A673 (cell line): ENCODE measurements around the gene LPCAT1. TPM values are rescaled to one million over a fixed set of nuclear protein-coding genes. Genes with fewer than 3 reads are reported as not detected.

Source experiments
- BruUV-seq: library from RNA; stranded (reverse); fragments of 400-500 nt; replicated peaks from 2 replicates; lab custom pipeline; 2021; lab: Mats Ljungman, UMichigan
- CTCF ChIA-PET: fragments of 300-600 bp; sonication (Branson Sonifier 250); formaldehyde crosslinking; loops from one replicate; lab custom pipeline; 2022; ENCODE audit warnings: antibody characterized with exemption; lab: Charles Lee
- POLR2A ChIA-PET: fragments of 300-600 bp; sonication (Branson Sonifier 250); formaldehyde crosslinking; loops from one replicate; lab custom pipeline; 2022; ENCODE audit warnings: antibody characterized with exemption; ENCODE audit not compliant: low non-redundant PET; lab: Charles Lee
- DNase-seq: peaks from one replicate; pipeline ENCODE4 v3.0.0-alpha.2; 2015; ENCODE audit warnings: low spot score
- H3K27ac ChIP-seq: fragments of 200-600 bp; sonication (generic); 2 replicates; pipeline ENCODE4 v1.5.1; 2016; ENCODE audit warnings: mixed run types, low read depth, mild to moderate bottlenecking, mixed read lengths, antibody characterized with exemption, low read length; ENCODE audit not compliant: poor library complexity, severe bottlenecking
- H3K27me3 ChIP-seq: fragments of 200-600 bp; sonication (generic); replicated peaks from 2 replicates; pipeline ENCODE4 v1.6.1; 2017; ENCODE audit warnings: mixed run types, low read depth, mild to moderate bottlenecking, mixed read lengths, antibody characterized with exemption, low read length; ENCODE audit not compliant: insufficient read depth, poor library complexity
- H3K36me3 ChIP-seq: fragments of 200-600 bp; sonication (generic); 2 replicates; pipeline ENCODE4 v1.6.1; 2016; ENCODE audit warnings: mixed run types, mild to moderate bottlenecking, mixed read lengths, antibody characterized with exemption, low read length; ENCODE audit not compliant: insufficient read depth, poor library complexity, severe bottlenecking
- H3K4me1 ChIP-seq: fragments of 200-600 bp; sonication (generic); 2 replicates; pipeline ENCODE4 v1.6.1; 2017; ENCODE audit warnings: mixed run types, mild to moderate bottlenecking, mixed read lengths, antibody characterized with exemption, low read length; ENCODE audit not compliant: insufficient read depth, poor library complexity, severe bottlenecking
- H3K4me3 ChIP-seq: fragments of 200-600 bp; sonication (generic); 2 replicates; pipeline ENCODE4 v1.5.1; 2016; ENCODE audit warnings: low read depth, mixed run types, mild to moderate bottlenecking, mixed read lengths, low read length; ENCODE audit not compliant: poor library complexity, severe bottlenecking
- H3K9me3 ChIP-seq: fragments of 200-600 bp; sonication (generic); 2 replicates; pipeline ENCODE4 v1.6.1; 2016; ENCODE audit warnings: mixed run types, low read depth, mild to moderate bottlenecking, mixed read lengths, antibody characterized with exemption, low read length; ENCODE audit not compliant: poor library complexity, severe bottlenecking
- CTCF ChIP-seq: fragments of 300-800, 200-600 bp; sonication (generic); conservative IDR thresholded peaks from 2 replicates; pipeline ENCODE4 v1.5.1; 2017; ENCODE audit warnings: low read depth, mild to moderate bottlenecking, antibody characterized with exemption, low read length, moderate library complexity, mixed read lengths
- EZH2 ChIP-seq: fragments of 200-600 bp; sonication (generic); IDR thresholded peaks from 2 replicates; pipeline ENCODE4 v1.6.1; 2017; ENCODE audit warnings: borderline replicate concordance, low read depth, mild to moderate bottlenecking, mixed read lengths, antibody characterized with exemption, low read length; ENCODE audit not compliant: poor library complexity, severe bottlenecking
- intact Hi-C: fragments of 100-400 bp; cut with micrococcal nuclease; formaldehyde crosslinking; loops from one replicate; pipeline ENCODE4 v1.10.0; 2022; ENCODE audit not compliant: unreplicated experiment
- total RNA-seq: library from RNA; stranded (reverse); gene quantifications from 2 replicates; pipeline ENCODE4 v1.2.3, GENCODE V29; 2021

Gene LPCAT1
- total RNA-seq, 1 experiment from 2014 or later: 97.3 TPM

DNA sequence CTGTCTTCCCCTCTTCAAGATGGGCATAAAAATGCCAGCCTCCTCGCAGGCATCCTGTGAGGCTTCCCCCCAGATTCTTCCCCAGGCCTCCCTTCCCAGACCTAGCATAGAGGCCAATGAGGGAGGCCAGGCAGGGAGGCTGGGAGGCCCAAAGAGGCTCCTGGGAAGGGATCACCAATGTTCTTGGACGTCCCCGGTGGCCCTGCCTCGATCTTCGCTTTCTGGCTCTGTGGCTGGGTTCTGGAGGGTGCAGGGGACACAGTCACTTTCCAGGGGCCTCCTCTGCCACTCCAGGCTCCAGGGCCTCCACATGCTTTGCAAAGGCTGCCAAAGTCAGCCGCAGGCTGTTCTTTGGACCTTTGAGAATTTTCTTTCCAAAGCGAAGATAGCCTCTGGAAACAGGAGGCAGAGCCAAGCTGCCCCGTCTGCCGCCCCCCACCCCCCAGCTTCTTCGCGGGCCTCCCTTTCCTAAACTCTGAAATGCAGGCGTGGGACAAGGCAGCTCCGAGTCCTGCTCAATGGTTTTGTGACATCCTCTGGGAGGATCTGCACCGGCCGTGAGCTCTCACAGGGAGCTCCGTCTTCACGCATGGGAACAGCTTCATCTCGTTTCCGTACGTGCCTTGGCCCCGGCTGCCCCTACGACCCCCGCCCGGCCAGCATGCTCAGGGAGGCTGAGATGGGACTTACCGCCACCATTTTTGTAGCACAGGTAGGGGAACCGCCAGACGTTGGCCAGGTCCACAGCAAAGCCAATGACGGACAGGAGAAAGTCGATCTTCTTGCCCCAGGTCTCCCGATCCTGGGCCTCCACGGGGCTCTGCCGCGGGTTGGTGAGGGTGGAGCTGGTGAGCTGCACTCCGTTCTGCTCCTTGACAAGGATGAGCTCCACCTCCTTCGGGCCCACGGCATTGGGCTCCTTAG, 81.3 kb downstream of the LPCAT1 start:
- ChIA-PET POLR2A (no interaction called here), CTCF (no interaction called here)
- Histone ChIP-seq H3K27ac (no peak overlapping the region), H3K27me3 (peaks cover 75% of the 10 kb centered on the region), H3K9me3 (no peaks in the 10 kb centered on the region), H3K4me1 (no peaks in the 10 kb centered on the region), H3K4me3 (no peak overlapping the region), H3K36me3 (no peaks in the 10 kb centered on the region)
- intact Hi-C loops: no loop called here
- no peak for TF ChIP-seq EZH2
- no TSS peak for BruUV-seq
- DNase-seq: no peak

DNA sequence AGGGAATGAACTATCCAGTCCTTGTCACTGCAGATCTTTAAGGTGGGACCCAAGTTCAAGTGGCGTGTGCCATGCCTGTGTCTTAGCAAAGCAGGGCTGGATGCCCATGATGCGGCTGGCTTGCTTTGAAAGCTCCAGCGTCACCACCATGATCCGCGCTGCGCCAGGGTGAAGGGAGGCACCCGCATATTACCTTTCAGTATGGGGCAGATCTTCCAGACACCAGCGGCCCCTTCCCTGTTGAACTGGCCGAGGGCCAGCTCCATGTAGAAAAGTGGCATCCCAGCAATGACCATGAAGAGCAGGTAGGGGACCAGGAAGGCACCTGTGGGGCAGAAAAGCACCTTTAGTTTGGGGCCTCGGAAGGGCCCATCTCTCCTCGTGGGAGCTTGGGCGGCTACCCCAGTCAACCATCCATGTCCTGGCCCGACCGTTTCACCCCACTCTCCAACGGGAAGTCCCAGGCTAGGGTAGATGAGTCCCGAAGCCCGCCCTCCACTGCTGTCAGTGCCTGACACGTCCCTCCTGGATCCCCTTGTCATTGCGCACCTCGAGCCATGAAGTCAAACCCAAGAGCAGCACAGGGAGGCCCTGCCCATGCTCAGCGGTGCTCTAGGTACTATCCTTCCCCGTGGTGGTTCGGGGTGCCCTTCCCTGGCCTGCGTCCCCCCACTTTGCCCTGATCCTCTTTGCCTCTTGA, 82.4 kb downstream of the LPCAT1 start:
- H3K27ac ChIP-seq: no peak overlapping the region
- intact Hi-C loops: no loop called here
- no peak for TF ChIP-seq EZH2
- no peak for TF ChIP-seq CTCF
- DNase-seq: no peak
- H3K4me1 ChIP-seq: no peaks in the 10 kb centered on the region
- H3K36me3 ChIP-seq: no peaks in the 10 kb centered on the region
- H3K4me3 ChIP-seq: no peak overlapping the region
- no peaks in the 10 kb centered on the region for H3K9me3 ChIP-seq
- CTCF ChIA-PET: no interaction called here
- no TSS peak for BruUV-seq
- POLR2A ChIA-PET: no interaction called here
- peaks cover 70% of the 10 kb centered on the region for H3K27me3 ChIP-seq

- BruUV-seq: no TSS peak
- peaks cover 58% of the 10 kb centered on the region for H3K27me3 ChIP-seq
- intact Hi-C loops: no loop called here
- H3K9me3 ChIP-seq: no peaks in the 10 kb centered on the region
- no peak overlapping the region for H3K27ac ChIP-seq
- ChIA-PET CTCF (no interaction called here), POLR2A (no interaction called here)
- H3K4me3 ChIP-seq: no peak overlapping the region
- no peaks in the 10 kb centered on the region for H3K36me3 ChIP-seq
- no peaks in the 10 kb centered on the region for H3K4me1 ChIP-seq
- DNase-seq: no peak
- TF ChIP-seq EZH2 (no peak), CTCF (no peak)
These were observed 83.7 kb downstream of the LPCAT1 start for GRCh38 chr5:1440098-1440493.
